ENCODE data around the gene MYO10.
A peak's percentile ranks its signal among the peaks of the same experiment; 100 is the strongest.

DNA sequence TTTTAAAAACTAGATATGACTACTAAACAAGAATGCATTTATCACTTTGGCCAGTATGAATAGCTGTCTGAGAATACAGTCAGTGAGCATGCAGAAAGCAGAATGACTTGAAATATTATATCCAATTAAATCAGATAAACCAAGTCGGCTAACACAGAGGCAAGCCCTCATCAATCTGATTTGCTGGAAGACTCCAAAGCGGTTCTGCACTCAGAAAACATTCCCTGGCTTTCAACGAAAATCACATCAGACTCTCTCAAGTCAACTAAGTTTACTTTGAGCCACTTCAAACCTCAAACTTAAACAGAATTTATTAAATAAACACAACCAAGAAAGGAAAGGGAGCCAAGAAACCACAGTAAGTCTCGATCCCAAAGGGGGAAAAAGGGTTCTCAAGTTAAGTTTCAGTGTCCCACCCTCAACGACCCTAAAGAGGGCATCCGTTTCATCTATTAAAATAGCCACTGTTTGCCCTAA is 1.4 kb downstream of the MYO10 start:
- TF ChIP-seq JUNB (IDR thresholded peaks at IDR 0.05; ENCODE audit: unreplicated experiment) (no peak), CREB1 (CRISPR knock-in tag; IDR thresholded peaks at IDR 0.05; ENCODE audit: low read depth) (no peak), EZH2phosphoT487 (IDR thresholded peaks at IDR 0.05; ENCODE audit: unreplicated experiment) (no peak), EZH2 (IDR thresholded peaks at IDR 0.05; ENCODE audit: low read depth, unreplicated experiment) (peak; percentile 4), POLR2AphosphoS5 (IDR thresholded peaks at IDR 0.05; ENCODE audit: low read depth) (no peak), STAT1 (IDR thresholded peaks at IDR 0.05; ENCODE audit: unreplicated experiment) (no peak), NANOG (IDR thresholded peaks at IDR 0.05; ENCODE audit: borderline replicate concordance) (no peak), ZNF114 (CRISPR knock-in tag; IDR thresholded peaks at IDR 0.05) (no peak)
- TF ChIP-seq, protein P1, sequence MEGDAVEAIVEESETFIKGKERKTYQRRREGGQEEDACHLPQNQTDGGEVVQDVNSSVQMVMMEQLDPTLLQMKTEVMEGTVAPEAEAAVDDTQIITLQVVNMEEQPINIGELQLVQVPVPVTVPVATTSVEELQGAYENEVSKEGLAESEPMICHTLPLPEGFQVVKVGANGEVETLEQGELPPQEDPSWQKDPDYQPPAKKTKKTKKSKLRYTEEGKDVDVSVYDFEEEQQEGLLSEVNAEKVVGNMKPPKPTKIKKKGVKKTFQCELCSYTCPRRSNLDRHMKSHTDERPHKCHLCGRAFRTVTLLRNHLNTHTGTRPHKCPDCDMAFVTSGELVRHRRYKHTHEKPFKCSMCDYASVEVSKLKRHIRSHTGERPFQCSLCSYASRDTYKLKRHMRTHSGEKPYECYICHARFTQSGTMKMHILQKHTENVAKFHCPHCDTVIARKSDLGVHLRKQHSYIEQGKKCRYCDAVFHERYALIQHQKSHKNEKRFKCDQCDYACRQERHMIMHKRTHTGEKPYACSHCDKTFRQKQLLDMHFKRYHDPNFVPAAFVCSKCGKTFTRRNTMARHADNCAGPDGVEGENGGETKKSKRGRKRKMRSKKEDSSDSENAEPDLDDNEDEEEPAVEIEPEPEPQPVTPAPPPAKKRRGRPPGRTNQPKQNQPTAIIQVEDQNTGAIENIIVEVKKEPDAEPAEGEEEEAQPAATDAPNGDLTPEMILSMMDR (conservative IDR thresholded peaks at IDR 0.05; ENCODE audit: low read depth in 2 of 2): no peak
- TF ChIP-seq, protein P2, sequence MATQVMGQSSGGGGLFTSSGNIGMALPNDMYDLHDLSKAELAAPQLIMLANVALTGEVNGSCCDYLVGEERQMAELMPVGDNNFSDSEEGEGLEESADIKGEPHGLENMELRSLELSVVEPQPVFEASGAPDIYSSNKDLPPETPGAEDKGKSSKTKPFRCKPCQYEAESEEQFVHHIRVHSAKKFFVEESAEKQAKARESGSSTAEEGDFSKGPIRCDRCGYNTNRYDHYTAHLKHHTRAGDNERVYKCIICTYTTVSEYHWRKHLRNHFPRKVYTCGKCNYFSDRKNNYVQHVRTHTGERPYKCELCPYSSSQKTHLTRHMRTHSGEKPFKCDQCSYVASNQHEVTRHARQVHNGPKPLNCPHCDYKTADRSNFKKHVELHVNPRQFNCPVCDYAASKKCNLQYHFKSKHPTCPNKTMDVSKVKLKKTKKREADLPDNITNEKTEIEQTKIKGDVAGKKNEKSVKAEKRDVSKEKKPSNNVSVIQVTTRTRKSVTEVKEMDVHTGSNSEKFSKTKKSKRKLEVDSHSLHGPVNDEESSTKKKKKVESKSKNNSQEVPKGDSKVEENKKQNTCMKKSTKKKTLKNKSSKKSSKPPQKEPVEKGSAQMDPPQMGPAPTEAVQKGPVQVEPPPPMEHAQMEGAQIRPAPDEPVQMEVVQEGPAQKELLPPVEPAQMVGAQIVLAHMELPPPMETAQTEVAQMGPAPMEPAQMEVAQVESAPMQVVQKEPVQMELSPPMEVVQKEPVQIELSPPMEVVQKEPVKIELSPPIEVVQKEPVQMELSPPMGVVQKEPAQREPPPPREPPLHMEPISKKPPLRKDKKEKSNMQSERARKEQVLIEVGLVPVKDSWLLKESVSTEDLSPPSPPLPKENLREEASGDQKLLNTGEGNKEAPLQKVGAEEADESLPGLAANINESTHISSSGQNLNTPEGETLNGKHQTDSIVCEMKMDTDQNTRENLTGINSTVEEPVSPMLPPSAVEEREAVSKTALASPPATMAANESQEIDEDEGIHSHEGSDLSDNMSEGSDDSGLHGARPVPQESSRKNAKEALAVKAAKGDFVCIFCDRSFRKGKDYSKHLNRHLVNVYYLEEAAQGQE (IDR thresholded peaks at IDR 0.05; ENCODE audit: unreplicated experiment): no peak
- TF ChIP-seq, protein P3, sequence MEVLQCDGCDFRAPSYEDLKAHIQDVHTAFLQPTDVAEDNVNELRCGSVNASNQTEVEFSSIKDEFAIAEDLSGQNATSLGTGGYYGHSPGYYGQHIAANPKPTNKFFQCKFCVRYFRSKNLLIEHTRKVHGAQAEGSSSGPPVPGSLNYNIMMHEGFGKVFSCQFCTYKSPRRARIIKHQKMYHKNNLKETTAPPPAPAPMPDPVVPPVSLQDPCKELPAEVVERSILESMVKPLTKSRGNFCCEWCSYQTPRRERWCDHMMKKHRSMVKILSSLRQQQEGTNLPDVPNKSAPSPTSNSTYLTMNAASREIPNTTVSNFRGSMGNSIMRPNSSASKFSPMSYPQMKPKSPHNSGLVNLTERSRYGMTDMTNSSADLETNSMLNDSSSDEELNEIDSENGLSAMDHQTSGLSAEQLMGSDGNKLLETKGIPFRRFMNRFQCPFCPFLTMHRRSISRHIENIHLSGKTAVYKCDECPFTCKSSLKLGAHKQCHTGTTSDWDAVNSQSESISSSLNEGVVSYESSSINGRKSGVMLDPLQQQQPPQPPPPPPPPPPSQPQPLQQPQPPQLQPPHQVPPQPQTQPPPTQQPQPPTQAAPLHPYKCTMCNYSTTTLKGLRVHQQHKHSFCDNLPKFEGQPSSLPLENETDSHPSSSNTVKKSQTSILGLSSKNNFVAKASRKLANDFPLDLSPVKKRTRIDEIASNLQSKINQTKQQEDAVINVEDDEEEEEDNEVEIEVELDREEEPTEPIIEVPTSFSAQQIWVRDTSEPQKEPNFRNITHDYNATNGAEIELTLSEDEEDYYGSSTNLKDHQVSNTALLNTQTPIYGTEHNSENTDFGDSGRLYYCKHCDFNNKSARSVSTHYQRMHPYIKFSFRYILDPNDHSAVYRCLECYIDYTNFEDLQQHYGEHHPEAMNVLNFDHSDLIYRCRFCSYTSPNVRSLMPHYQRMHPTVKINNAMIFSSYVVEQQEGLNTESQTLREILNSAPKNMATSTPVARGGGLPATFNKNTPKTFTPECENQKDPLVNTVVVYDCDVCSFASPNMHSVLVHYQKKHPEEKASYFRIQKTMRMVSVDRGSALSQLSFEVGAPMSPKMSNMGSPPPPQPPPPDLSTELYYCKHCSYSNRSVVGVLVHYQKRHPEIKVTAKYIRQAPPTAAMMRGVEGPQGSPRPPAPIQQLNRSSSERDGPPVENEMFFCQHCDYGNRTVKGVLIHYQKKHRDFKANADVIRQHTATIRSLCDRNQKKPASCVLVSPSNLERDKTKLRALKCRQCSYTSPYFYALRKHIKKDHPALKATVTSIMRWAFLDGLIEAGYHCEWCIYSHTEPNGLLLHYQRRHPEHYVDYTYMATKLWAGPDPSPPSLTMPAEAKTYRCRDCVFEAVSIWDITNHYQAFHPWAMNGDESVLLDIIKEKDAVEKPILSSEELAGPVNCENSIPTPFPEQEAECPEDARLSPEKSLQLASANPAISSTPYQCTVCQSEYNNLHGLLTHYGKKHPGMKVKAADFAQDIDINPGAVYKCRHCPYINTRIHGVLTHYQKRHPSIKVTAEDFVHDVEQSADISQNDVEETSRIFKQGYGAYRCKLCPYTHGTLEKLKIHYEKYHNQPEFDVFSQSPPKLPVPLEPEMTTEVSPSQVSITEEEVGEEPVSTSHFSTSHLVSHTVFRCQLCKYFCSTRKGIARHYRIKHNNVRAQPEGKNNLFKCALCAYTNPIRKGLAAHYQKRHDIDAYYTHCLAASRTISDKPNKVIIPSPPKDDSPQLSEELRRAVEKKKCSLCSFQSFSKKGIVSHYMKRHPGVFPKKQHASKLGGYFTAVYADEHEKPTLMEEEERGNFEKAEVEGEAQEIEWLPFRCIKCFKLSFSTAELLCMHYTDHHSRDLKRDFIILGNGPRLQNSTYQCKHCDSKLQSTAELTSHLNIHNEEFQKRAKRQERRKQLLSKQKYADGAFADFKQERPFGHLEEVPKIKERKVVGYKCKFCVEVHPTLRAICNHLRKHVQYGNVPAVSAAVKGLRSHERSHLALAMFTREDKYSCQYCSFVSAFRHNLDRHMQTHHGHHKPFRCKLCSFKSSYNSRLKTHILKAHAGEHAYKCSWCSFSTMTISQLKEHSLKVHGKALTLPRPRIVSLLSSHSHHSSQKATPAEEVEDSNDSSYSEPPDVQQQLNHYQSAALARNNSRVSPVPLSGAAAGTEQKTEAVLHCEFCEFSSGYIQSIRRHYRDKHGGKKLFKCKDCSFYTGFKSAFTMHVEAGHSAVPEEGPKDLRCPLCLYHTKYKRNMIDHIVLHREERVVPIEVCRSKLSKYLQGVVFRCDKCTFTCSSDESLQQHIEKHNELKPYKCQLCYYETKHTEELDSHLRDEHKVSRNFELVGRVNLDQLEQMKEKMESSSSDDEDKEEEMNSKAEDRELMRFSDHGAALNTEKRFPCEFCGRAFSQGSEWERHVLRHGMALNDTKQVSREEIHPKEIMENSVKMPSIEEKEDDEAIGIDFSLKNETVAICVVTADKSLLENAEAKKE (CRISPR knock-in tag; IDR thresholded peaks at IDR 0.05): no peak

Measured in GM23338 (cell line).